RWPE1 (cell line): Measurements from ENCODE around the gene EPHA10.
A peak's percentile ranks its signal among the peaks of the same experiment; 100 is the strongest.

Experiments
- CTCF ChIA-PET: fragments of 350-600 bp; sonication (Branson Sonifier 250); formaldehyde crosslinking; extraction: SDS; loops from one replicate; lab custom pipeline; 2021; lab: Yijun Ruan, JAX
- POLR2A ChIA-PET: fragments of 400-600 bp; formaldehyde crosslinking; extraction: SDS; loops from one replicate; lab custom pipeline; 2020; ENCODE audit warnings: antibody characterized with exemption; ENCODE audit not compliant: low non-redundant PET; lab: Yijun Ruan, JAX
- DNase-seq: peaks from one replicate; pipeline ENCODE4 v3.0.0; 2012; ENCODE audit warnings: low spot score
- H3K27ac ChIP-seq: fragments of 450-650 bp; 2 replicates; pipeline ENCODE4 v1.5.1; 2017
- CTCF ChIP-seq: fragments of 450-650 bp; conservative IDR thresholded peaks from 2 replicates; pipeline ENCODE4 v1.5.1; 2017; ENCODE audit warnings: low read depth, mild to moderate bottlenecking

EPHA10 gene

GRCh38 chr1:37794372-37795339 lies 29.7 kb upstream of the EPHA10 start:
- DNase-seq: no peak
- H3K27ac ChIP-seq: no peak overlapping the region
- TF ChIP-seq CTCF: no peak
- ChIA-PET POLR2A (no interaction called here), CTCF (interaction anchor here (1.0 kb wide), 1 partner anchor 104 kb away, joined by 3 read pairs; a partner anchor contains a TSS)

GRCh38 chr1:37793773-37794371 lies 29.0 kb upstream of the EPHA10 start, which contains the start of gene MANEAL:
TSS of gene MANEAL (plus strand) at chr1:37793847. CDS start at chr1:37794183, 336 bp downstream.
- POLR2A ChIA-PET: no interaction called here
- no peak within 1 kb of the TSS; the same call in 1 of the 2 replicates for H3K27ac ChIP-seq
- TF ChIP-seq CTCF: no peak
- CTCF ChIA-PET: interaction anchor here (1.0 kb wide), 1 partner anchor 103 kb away, joined by 3 read pairs; a partner anchor contains a TSS
- peak; percentile 53 for DNase-seq

- no peak overlapping the region; the same call in 1 of the 2 replicates for H3K27ac ChIP-seq
- TF ChIP-seq CTCF: no peak
- POLR2A ChIA-PET: no interaction called here
- CTCF ChIA-PET: no interaction called here
- DNase-seq: no peak
These were observed 28.2 kb upstream of the EPHA10 start for GRCh38 chr1:37792943-37793686.

- no peak for DNase-seq
- POLR2A ChIA-PET: no interaction called here
- no peak overlapping the region for H3K27ac ChIP-seq
- TF ChIP-seq CTCF: no peak
- CTCF ChIA-PET: no interaction called here
These were observed 17.6 kb upstream of the EPHA10 start for GRCh38 chr1:37782491-37782890.

- no peak for TF ChIP-seq CTCF
- no peak overlapping the region for H3K27ac ChIP-seq
- DNase-seq: no peak
- ChIA-PET POLR2A (no interaction called here), CTCF (no interaction called here)
These were observed 13.7 kb upstream of the EPHA10 start for GRCh38 chr1:37778654-37779053.
